HG03460 (cell line): ENCODE measurements around the gene ARID1B.
A peak's percentile ranks its signal among the peaks of the same experiment; 100 is the strongest.

Experiments
- ATAC-seq: cut with Tn5 transposase; IDR thresholded peaks from one replicate; pipeline ENCODE4 v1.9.1; 2021; ENCODE audit not compliant: unreplicated experiment

The ARID1B gene

DNA sequence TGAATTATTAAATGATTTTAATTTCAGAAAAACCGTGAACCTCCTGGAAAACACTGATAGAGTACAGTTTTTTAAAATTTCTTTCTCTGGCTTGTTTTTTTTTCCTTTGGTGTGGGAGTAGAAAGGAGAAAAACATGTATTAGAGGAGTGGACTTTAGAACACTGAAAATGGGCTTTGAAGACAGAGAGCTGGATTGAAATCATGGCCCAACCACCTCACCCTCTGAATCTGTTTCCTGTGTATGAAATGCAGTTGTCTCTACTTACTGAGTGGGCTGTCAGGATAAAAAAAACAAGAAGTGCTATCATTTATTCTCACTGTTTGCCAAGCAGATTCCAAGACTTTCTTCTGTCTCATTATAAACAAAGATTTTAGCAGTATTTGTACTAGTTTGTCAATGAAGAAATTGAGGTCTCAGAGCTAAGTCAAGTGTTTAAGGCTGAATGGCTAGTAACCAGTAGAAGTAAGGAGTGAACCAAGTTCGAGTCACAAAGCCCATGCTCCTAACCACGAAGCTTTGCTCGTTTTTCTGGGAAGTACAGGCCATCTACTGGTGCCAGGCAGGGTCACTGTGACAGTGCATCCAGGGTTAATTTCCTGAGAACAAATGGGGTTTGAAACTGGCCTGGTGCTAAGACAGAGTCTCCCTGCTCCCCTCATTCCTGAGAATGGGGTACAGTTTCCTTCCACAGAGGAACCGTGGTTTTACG, 289.8 kb downstream of the ARID1B start:
- no peak for ATAC-seq

DNA sequence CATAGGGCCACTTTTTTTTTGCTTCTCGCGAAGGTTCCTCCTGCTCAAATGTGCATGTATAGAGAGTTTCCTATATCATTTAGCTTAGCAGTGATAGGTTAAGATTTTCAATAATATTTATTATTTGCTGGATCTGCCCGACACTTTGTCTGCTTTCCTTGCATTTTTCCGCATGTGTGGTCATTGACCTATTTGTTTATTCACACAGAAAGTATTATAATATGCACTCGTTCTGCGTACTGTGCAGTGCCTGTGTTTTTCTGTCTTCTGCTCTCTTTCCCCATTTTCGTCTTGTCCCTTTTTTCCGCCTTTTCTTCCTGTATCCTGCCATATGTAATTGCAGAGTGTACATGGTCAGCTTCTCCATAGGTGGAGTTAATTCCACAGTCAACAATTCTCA, 290.3 kb downstream of the ARID1B start:
- no peak for ATAC-seq

DNA sequence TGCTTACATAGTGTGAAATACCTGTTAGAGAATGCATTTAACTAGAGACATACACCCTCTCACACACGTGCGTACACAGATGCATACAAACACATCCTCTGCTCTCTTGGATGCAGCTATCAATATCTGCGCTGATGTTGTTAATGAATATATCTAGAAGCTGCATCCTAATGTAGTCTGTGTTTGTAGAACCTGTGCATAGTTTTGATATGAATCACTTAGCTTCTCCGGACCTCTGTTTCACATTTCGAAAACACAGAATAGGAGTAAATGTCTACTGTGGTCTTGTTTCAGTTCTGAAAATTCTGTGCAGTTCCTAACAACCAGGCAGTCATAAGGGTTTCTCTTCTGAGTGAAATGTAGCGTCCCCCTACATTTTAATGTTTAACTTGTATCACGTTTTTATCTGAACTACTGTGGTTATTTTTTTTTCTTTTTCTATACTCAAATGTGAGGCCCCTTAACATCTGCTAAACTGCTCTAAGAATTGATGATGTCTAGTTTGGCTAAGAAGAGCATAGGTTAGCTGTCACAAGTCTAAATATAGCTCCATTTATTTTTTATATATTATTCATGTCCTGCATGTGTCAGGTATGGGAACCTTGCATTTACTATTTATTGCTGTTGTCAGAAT, 291.6 kb downstream of the ARID1B start:
- ATAC-seq: peak; percentile 98

DNA sequence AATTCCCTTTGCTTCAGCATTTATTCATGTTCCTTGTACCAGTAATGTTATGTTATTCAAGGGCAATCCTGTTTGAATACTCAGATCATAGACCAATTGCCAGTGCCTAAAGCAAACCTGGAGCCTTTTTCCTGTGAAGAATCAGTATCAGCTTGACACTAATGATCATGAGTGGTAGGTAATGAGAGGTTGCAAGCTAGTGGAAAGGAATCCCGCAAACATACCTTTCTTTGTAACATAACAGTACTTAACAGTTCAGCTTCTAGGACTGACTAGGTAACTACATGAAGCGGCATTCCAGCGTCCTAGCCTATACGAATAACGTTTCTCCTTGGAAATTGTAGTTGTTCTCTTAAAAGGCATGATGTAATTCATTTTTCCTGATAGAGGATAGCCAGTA, 292.4 kb downstream of the ARID1B start:
- ATAC-seq: no peak

DNA sequence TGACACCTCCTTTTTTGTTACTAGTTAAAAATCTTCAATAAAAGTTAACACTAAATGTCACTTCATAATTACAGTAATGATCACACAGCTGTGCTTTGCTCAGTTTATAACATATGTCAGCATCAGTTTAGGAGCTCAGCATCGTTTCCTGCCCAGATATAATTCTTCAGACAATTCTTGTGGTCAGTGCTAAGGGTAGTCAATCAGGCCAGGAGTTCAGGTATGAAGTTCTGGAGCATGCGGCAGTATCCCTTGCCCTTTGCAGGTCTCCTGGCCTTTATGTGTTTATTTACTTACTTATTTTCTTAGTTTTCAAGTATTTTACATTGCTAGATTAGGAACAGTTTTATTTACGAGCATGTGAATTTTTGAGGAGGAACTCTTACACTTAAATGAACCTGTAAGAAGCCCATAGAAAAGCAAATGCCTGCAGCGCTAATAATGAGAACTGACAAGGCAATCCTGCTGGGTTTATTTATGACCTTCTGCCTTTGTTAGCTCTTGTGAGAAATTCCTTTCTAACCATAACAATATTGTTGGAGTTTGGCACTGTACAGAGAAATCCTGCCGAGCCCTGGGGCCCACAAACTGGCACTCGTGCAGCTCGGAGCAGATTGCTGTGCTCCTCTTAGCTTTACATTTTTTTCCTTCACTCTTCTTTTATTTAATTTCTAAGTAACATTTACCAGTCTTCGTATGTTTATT, 293.4 kb downstream of the ARID1B start:
- no peak for ATAC-seq

DNA sequence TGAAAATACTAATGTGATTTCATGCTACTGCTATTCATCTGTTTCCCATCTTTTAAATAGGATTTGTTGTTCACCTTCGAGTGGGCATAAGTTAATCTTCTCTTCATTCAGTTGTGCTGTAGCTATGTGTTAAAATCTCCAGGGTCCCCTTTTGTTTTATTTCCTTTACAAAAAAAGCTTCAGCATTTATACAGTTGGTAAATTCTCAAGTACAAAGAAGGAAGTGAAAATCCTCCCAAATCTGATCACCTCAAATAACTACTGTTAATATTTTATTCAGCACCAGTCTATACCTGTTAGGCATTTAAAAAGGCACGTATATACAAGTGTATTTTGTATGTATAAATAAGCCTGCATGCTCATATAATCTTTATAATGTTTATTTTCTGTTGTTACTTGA, 294.9 kb downstream of the ARID1B start:
- no peak for ATAC-seq

DNA sequence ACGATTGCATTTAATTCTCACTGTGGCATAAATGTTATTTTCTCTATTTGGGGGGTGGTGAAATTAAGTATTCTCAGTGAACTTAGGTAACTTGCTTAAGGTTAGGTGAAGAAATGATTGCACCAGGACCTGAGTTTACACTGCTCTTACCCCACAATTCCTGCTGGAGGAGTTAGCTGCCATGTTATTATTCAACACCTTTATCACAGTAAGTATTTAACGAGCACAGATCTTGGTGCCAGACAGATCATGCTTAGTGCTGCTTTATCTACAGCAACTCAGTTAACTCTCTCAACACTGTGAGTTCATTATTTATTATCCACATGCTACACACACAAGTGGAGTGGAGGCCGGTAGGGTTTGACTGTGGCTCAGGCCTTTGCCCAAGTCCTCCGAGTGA, 296.4 kb downstream of the ARID1B start:
- ATAC-seq: no peak

DNA sequence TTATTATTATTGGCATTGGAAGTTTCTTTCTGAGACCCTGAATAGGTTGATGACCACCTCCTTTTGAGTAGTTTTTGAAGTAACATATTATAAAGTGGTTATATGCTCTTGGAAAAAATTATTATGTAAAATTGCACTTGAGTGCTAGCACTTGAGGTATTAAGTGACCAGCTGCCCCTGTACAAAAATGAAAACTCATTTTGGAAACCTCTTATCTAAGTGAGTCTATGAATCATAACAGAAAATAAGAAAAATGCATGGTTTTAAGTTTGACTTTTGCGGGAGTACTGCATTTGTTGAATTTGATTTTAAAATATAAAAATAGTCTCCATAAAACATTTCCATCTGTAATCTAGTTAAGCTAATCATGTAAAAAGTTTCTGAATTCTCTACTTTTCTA, 297.8 kb downstream of the ARID1B start:
- no peak for ATAC-seq

DNA sequence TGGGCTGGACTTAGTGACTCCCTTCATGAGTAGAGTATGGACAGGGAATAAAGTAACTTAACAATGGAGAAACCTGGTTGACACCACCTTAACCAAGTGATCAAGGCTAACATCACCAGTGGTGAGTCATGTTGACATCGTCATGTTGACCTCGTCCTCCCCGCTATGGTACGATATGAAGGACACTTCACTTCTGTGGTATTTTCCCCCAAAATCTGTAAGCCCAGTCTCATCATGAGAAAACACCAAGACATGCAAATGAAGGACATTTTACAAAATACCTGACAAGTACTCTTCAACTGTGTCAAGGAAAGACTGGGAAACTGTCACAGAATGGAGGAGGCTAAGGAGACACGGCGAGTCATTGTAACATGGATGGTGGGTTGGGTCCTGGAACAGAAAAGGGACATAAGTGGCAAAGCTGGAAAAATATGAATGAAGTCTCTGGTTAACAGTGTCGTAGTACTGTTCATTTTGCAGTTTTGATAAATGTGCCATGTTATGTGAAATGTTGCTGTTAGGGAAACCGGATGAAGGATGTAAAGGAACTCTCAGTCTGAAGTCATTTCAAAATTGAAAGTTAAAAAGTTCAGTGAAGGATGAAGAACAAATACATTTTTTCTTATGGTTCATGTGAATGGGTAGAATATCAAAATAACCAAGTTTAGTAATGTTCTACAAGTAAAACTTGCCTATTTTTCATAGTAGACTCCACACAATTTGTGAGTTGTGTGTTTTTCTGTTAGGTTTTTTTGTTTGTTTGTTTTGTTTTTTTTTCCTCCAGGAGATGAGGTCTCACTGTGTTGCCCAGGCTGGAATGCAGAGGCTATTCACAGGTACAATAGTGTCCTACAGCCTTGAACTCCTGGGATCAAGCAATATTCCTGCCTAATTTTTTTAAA, 298.6 kb downstream of the ARID1B start:
- peak; percentile 78 for ATAC-seq

DNA sequence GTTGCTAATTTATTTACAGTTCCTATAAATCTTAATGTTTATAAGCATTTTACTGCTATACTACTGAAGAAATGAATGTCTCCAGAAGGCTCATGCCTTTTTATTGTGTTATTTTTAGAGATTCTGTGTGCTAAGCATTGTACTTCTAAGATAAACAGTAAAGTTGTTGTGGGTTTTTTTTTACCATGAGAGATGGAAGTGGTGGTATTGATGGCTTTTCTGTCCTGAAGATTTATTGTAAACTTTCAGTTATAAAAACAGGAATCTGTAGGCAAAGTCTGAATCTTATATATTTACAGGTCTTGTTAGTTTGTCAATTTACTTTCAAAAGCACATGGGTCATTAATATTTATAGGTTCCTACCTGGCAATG, 299.3 kb downstream of the ARID1B start:
- no peak for ATAC-seq

DNA sequence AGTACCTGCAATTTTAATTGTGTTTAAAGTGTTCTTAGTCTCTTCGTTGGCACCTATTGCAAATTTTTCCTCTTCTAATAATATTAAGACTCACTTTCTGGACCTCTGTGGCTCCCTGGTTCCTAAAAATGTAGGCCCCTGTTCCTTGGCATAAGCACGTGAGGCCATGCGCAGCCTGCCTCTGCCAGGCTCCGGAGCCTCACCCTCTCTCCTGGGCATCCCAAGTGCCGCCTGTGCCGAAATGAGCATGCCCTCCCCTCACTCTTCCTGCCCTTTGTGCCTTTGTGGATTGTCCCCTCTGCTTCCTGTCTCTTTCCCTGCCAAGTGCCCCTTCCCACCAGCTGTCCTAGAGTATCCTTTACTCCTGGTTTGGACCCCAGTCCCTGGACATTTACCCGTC, 300.1 kb downstream of the ARID1B start:
- ATAC-seq: no peak

DNA sequence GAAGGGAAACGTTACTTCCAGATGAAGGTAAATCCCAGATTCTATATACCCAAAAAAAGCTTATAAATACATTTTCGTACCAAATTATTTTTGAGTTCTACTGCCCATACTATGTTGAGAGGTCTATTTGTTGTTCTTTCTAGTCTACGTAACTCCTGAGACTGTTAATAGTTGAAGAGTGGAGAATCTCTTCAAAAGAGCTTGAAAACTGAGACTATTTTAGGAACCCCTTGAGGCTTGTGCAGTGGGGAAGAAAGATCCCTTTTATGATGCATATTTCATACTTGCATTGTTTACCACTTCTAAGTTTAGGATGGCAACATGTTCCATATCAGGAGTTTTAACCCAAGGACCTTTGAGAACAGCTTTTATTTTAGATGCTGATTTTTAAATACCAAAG, 301.1 kb downstream of the ARID1B start:
- ATAC-seq: no peak

DNA sequence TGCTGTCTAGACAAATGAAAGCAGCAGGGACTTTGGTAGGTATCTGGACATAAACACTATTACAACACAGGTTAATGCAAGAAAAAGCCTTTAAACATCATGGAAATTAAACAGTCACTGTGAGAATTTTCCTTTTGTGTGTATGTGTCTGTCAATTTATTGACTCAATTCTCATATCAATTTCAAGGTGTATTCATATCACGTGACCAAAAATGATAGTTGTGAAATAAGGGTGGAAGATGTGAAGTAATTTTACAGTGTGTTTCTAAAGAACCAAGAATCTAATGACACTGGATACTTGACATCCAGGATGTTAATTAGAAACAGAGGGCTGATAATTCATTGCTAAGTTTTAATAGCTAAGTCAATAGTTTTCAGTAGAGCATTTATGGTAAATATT, 302.1 kb downstream of the ARID1B start:
- ATAC-seq: no peak

DNA sequence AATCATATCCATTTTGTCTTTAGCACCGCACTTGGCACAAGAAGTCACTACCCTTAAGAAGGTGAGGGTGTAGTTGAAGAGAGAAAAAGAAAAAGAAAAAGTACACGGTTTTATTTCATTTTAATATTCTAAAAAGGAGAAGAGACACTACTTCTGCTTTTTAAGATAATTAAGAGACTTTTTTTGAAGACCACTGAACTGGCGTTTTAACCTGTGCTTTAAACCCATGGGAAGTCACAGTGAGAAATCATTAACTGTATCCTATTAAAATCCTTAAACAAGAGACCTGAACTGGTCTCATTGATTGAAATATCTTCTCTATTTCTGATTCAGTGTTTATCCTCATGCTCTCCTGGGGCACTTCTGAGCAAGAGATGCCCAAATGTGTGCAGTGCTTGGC, 302.6 kb downstream of the ARID1B start:
- ATAC-seq: no peak

DNA sequence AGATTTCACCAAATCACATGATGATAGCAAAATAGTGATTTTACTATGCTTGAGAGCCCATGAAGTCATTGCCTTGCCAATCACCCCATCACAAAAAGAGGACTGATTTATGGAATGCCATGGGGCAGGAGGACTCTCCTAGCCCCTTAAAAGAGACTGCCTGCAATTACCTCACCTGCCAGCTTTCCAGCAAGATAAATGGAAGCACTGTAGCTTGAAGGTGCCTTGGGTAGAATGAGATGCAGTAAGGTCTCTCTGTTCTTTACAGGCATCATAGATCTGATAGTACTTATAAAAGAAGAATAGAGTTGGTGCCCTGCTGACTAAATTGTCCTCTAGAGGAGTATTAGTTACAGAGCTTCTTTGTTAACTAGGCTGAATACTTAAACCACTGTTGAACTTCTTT, 303.8 kb downstream of the ARID1B start:
- ATAC-seq: no peak

DNA sequence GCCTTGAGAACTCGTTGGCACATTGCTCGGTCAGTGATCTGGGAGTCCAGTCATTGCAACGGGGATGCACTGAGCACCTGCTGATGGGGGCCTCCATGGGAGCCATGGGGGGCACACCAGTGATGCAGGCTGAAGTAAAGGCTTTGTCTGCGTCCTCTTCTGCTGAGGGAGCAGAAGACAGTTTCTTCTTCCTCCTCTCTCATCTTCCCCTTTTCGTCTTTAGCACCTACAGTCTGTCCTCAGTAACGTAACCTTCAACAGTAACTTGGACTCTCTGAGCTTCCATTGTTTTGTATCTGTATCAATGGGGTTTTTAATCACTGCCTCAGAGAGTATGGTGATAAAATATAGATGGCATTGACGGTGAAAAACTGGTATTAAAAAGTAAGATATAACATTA, 306.2 kb downstream of the ARID1B start:
- ATAC-seq: no peak

DNA sequence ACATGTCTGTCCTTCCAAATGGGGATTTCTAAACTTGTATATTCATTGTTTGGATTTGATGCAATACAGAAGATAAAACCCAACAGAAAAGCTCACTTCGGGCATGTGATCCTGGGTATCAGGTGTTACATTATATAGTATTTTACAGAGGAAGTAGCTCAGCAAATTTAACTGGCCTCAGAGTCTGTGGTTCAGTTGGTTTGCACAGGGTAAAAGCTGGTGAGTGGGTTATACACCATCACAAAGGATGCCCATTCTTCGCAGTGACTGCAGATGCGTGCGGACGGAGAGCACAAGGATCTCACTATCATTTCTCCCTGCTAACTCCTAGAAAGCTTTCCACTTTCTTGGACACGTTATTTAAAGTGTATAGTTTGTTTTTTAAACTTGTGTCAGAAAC, 309.5 kb downstream of the ARID1B start:
- ATAC-seq: no peak

DNA sequence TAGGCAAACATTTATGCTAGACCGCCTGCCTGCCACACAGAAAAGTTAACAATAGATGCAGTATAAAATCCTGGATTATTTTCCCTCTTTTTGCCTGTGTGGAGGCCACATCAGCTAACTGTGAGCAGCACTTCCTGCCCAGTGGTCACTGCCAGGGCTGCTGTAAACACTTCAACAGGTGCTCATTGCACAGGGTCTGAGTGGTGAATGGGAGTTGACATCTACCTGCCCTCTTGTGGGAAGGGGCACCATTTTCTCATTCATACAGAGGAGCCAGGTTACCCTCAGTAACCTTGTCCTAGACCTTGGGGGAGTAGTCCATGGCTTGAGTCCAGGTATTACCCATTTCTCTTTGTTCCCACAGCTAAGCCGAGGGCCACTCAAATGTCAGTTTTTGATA, 310.8 kb downstream of the ARID1B start:
- ATAC-seq: no peak

DNA sequence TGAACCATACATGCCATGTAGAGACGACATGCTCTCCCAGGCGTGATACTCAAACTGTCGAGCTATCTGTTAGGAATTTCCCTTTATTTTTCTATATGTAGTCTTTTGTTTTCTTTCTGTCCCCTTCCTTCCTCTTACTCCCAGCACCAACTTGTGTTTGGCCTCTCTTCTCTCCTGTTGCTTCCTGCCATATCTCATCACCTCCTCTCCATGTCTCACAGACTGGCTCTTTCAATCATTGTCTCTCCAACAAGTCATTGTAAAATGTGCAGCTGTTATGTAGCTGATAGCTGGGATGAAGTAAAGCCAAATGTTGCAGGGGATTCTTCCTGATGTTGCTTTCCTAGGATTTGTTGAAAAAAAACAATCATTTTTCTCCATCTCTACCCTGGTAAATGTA, 311.7 kb downstream of the ARID1B start:
- ATAC-seq: no peak

DNA sequence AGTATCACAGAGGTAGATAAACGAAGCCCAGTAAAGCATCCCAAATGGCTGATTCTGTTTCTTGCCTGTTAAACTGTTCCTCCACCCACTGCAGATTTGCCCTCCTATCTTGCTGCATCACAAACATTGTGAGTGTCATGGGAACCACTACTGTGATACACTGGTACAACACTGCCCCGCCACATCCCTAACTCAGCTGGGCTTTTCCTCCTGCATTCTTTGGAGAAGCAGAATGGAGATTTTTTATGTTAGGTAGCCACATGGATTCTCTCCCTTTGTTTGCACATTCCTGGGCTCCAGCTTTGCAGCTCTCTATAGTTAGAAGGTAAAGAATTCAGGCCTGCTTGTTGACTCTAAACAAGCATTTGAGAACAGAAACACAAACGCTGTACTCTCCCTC, 312.1 kb downstream of the ARID1B start:
- ATAC-seq: no peak

DNA sequence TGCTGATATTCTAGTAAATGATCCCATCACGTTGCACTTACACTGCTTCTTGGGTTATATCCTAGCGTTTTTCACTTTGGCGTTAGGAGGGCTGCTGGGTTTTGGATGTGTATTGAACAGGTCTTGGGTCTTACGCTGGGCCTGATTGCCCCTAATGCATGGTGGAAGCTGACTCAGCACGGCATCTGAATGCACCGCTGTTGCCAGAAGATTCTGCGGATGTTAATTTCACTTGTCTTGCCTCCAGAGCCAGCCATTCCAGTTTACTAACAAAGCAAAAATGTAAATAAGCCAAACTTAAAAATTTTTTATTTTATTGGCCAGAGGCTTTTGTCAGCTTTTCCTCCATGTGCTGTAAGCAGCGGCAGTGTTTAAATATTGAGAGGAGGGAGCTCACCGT, 312.7 kb downstream of the ARID1B start:
- no peak for ATAC-seq
